OCI-LY7 (cell line): ENCODE results near the gene PTPN9. TPM values are rescaled to one million over a fixed set of nuclear protein-coding genes. Genes with fewer than 3 reads are reported as not detected.

Experiments used
- BruUV-seq: library from RNA; stranded (reverse); fragments of 400-500 nt; replicated peaks from 2 replicates; lab custom pipeline; 2021; lab: Mats Ljungman, UMichigan
- CTCF ChIA-PET: fragments of 300-600 bp; sonication (Branson Sonifier 250); formaldehyde crosslinking; loops from one replicate; lab custom pipeline; 2022; ENCODE audit warnings: antibody characterized with exemption; ENCODE audit not compliant: unreplicated experiment; lab: Charles Lee
- POLR2A ChIA-PET: fragments of 300-600 bp; sonication (Branson Sonifier 250); formaldehyde crosslinking; loops from one replicate; lab custom pipeline; 2022; ENCODE audit warnings: antibody characterized with exemption; lab: Charles Lee
- DNase-seq: peaks from one replicate; pipeline ENCODE4 v3.0.0-alpha.2; 2015; ENCODE audit warnings: low spot score
- H2AFZ ChIP-seq: fragments of 200-600 bp; sonication (generic), shearing (Covaris generic); 2 replicates; pipeline ENCODE4 v1.6.1; 2014; ENCODE audit warnings: mild to moderate bottlenecking, antibody characterized with exemption, low read length, moderate library complexity
- H3K27ac ChIP-seq: fragments of 200-600 bp; sonication (generic); 2 replicates; pipeline ENCODE4 v1.5.1; 2014; ENCODE audit warnings: mixed run types, low read depth, mild to moderate bottlenecking, moderate library complexity, low read length, inconsistent platforms; ENCODE audit not compliant: poor library complexity, severe bottlenecking
- H3K36me3 ChIP-seq: fragments of 200-600 bp; sonication (generic); 2 replicates; pipeline ENCODE4 v1.6.1; 2014; ENCODE audit warnings: mild to moderate bottlenecking, antibody characterized with exemption, low read length, moderate library complexity, mixed read lengths; ENCODE audit not compliant: insufficient read depth
- H3K4me1 ChIP-seq: fragments of 200-600 bp; sonication (generic); 2 replicates; pipeline ENCODE4 v1.5.1; 2014; ENCODE audit warnings: mild to moderate bottlenecking, low read length; ENCODE audit not compliant: insufficient read depth, poor library complexity, severe bottlenecking
- H3K4me2 ChIP-seq: fragments of 200-600 bp; sonication (generic); 2 replicates; pipeline ENCODE4 v1.6.1; 2014; ENCODE audit warnings: mild to moderate bottlenecking, low read length
- H3K4me3 ChIP-seq: fragments of 200-600 bp; sonication (generic); 2 replicates; pipeline ENCODE4 v1.5.1; 2014; ENCODE audit warnings: mild to moderate bottlenecking, low read depth, low read length; ENCODE audit not compliant: poor library complexity, severe bottlenecking
- H3K79me2 ChIP-seq: fragments of 200-600 bp; sonication (generic); 2 replicates; pipeline ENCODE4 v1.6.1; 2016; ENCODE audit warnings: low read depth, mild to moderate bottlenecking, low read length, moderate library complexity, mixed read lengths; ENCODE audit not compliant: insufficient read depth
- H3K9me2 ChIP-seq: fragments of 200-600 bp; sonication (generic); 2 replicates; pipeline ENCODE4 v1.6.1; 2016; ENCODE audit warnings: mild to moderate bottlenecking, low read length, mixed read lengths; ENCODE audit not compliant: insufficient read depth
- H3K9me3 ChIP-seq: fragments of 200-600 bp; sonication (generic); 2 replicates; pipeline ENCODE4 v1.6.1; 2014; ENCODE audit warnings: mild to moderate bottlenecking, mixed run types, low read length, mixed read lengths
- H4K20me1 ChIP-seq: fragments of 200-600 bp; sonication (generic); 2 replicates; pipeline ENCODE4 v1.6.1; 2014; ENCODE audit warnings: mild to moderate bottlenecking, antibody characterized with exemption, low read length, moderate library complexity, mixed read lengths; ENCODE audit not compliant: insufficient read depth
- CTCF ChIP-seq: fragments of 200-600 bp; sonication (generic); conservative IDR thresholded peaks from 2 replicates; pipeline ENCODE4 v1.5.1; 2014; ENCODE audit warnings: mild to moderate bottlenecking, antibody characterized with exemption, low read length, moderate library complexity, mixed read lengths
- EZH2phosphoT487 ChIP-seq: fragments of 200-600 bp; sonication (generic); IDR thresholded peaks from 2 replicates; pipeline ENCODE4 v1.6.1; 2018; ENCODE audit warnings: low read depth, borderline replicate concordance, mild to moderate bottlenecking, mixed run types, antibody characterized with exemption, low read length, moderate library complexity, mixed read lengths
- intact Hi-C: fragments of 100-400 bp; cut with micrococcal nuclease; formaldehyde crosslinking; loops from one replicate; pipeline ENCODE4 v1.10.0; 2022; ENCODE audit not compliant: unreplicated experiment
- total RNA-seq, 2 experiments: library from RNA; depleted of rRNA in 1 of 2; stranded (reverse); fragments of >200 nt in 1 of 2; shearing (Covaris generic) in 1 of 2; gene quantifications; 2 replicates each; pipeline ENCODE4 v1.2.3, GENCODE V29; 2014 to 2022

PTPN9 gene
- total RNA-seq, 2 experiments from 2014 or later = 16.5 to 38.5 TPM

- intact Hi-C loops = loop anchor here (2.0 kb wide), 3 partner anchors 47 to 127 kb away; partner anchors contain the start of genes IMP3, SIN3A and SNUPN
- POLR2A ChIA-PET = interaction anchor here (0.6 to 1.3 kb wide), 4 partner anchors 16 to 126 kb away, joined by 5 to 6 read pairs (median 6); partner anchors contain the start of genes IMP3 and SIN3A
Observed at GRCh38 chr15:75577401-75578172, 1.5 kb downstream of the PTPN9 start.

GRCh38 chr15:75573648-75574384, 5.3 kb downstream of the PTPN9 start:
- ChIA-PET CTCF (no interaction called here), POLR2A (interaction anchor here (0.6 kb wide), 1 partner anchor 76 kb away, joined by 4 read pairs; no protein-coding TSS in a partner anchor)
- H3K4me3 ChIP-seq = no peak overlapping the region
- H4K20me1 ChIP-seq = no peaks in the 10 kb centered on the region
- H3K9me2 ChIP-seq = no peaks in the 10 kb centered on the region
- peaks cover 9% of the 10 kb centered on the region for H3K4me1 ChIP-seq
- peaks cover 28% of the 10 kb centered on the region for H3K36me3 ChIP-seq
- H3K27ac ChIP-seq = no peak overlapping the region
- intact Hi-C loops = no loop called here
- H2AFZ ChIP-seq = no peak overlapping the region
- H3K9me3 ChIP-seq = no peaks in the 10 kb centered on the region
- TF ChIP-seq EZH2phosphoT487 (no peak), CTCF (no peak)
- H3K79me2 ChIP-seq = peaks cover 71% of the 10 kb centered on the region
- no TSS peak for BruUV-seq
- no peak for DNase-seq
- no peak overlapping the region for H3K4me2 ChIP-seq

More at GRCh38 chr15:75577401-75578172, 1.5 kb downstream of the PTPN9 start:
- Histone ChIP-seq H3K27ac (peak overlapping the region; percentile 71), H3K4me1 (peaks cover 14% of the 10 kb centered on the region), H3K4me3 (peak overlapping the region; percentile 88), H3K9me3 (no peaks in the 10 kb centered on the region), H2AFZ (peak overlapping the region; percentile 80; the same call in 1 of the 2 replicates), H4K20me1 (no peaks in the 10 kb centered on the region), H3K79me2 (peaks cover 40% of the 10 kb centered on the region), H3K4me2 (peak overlapping the region; percentile 86), H3K36me3 (peaks cover 6% of the 10 kb centered on the region; the same call in 1 of the 2 replicates), H3K9me2 (no peaks in the 10 kb centered on the region)
- DNase-seq = peak; percentile 28
- TF ChIP-seq CTCF (no peak), EZH2phosphoT487 (no peak)
- CTCF ChIA-PET = interaction anchor here (0.5 to 0.9 kb wide), 2 partner anchors 20 to 63 kb away, joined by 3 read pairs; partner anchors contain the start of gene IMP3
- TSS peak; percentile 69 for BruUV-seq
